GM18858 (cell line): Measurements from ENCODE around the gene SCG5.
A peak's percentile ranks its signal among the peaks of the same experiment; 100 is the strongest.

Experiments
- ATAC-seq: cut with Tn5 transposase; IDR thresholded peaks from one replicate; pipeline ENCODE4 v1.9.1; 2021; ENCODE audit not compliant: unreplicated experiment

SCG5 gene

GRCh38 chr15:32718821-32719716 lies 77.6 kb downstream of the SCG5 start:
- ATAC-seq, result no peak

GRCh38 chr15:32721596-32721995 lies 80.1 kb downstream of the SCG5 start:
- ATAC-seq, result no peak

GRCh38 chr15:32722136-32722535 lies 80.6 kb downstream of the SCG5 start:
- ATAC-seq, result no peak

GRCh38 chr15:32723171-32723948 lies 81.8 kb downstream of the SCG5 start:
- peak; percentile 91 for ATAC-seq

- no peak for ATAC-seq
Observed at GRCh38 chr15:32729700-32730395, 88.3 kb downstream of the SCG5 start.

- ATAC-seq, result no peak
Observed at GRCh38 chr15:32730677-32731654, 89.5 kb downstream of the SCG5 start.

GRCh38 chr15:32732574-32733157 lies 91.2 kb downstream of the SCG5 start:
- ATAC-seq, result no peak

GRCh38 chr15:32733281-32733680 lies 91.8 kb downstream of the SCG5 start:
- no peak for ATAC-seq

- ATAC-seq, result no peak
Observed at GRCh38 chr15:32735989-32736700, 94.6 kb downstream of the SCG5 start.

GRCh38 chr15:32736701-32737061 lies 95.2 kb downstream of the SCG5 start:
- no peak for ATAC-seq

GRCh38 chr15:32737304-32737703 lies 95.8 kb downstream of the SCG5 start:
- no peak for ATAC-seq

GRCh38 chr15:32738666-32739065 lies 97.2 kb downstream of the SCG5 start:
- ATAC-seq, result no peak

- ATAC-seq, result no peak
Observed at GRCh38 chr15:32739522-32740063, 98.1 kb downstream of the SCG5 start.

GRCh38 chr15:32743411-32744140 lies 102.1 kb downstream of the SCG5 start:
- ATAC-seq, result no peak

GRCh38 chr15:32746116-32746857 lies 104.8 kb downstream of the SCG5 start:
- ATAC-seq, result no peak
